Thyroid gland (tissue), 4 donors: ENCODE measurements around the gene CAMTA1. TPM values are rescaled to one million over a fixed set of nuclear protein-coding genes. Genes with fewer than 3 reads are reported as not detected.

Experiments used
- DNase-seq, 2 donors: peaks; one replicate each; pipeline ENCODE4 v3.0.0-alpha.2; 2019
- H3K27ac ChIP-seq, 3 donors: fragments of 200-600 bp; sonication (generic); 1 replicate in 2 of 3; 2 replicates in 1 of 3; pipeline ENCODE4 v1.5.1; 2016 to 2019; ENCODE audit warnings: mild to moderate bottlenecking in 1 of 3, moderate library complexity in 1 of 3
- H3K27me3 ChIP-seq: fragments of 200-600 bp; sonication (generic); one replicate; pipeline ENCODE4 v1.5.1; 2019
- H3K36me3 ChIP-seq, 2 donors: fragments of 200-600 bp; sonication (generic); one replicate each; pipeline ENCODE4 v1.5.1; 2016 to 2019
- H3K4me1 ChIP-seq, 2 donors: fragments of 200-600 bp; sonication (generic); one replicate each; pipeline ENCODE4 v1.5.1; 2017 to 2019
- H3K4me3 ChIP-seq, 3 donors: fragments of 200-600 bp; sonication (generic); replicated peaks in 1 of 3; 1 replicate in 2 of 3; 2 replicates in 1 of 3; pipeline ENCODE4 v1.5.1; 2016; ENCODE audit warnings: mild to moderate bottlenecking in 1 of 3
- H3K9me3 ChIP-seq: fragments of 200-600 bp; sonication (generic); one replicate; pipeline ENCODE4 v1.5.1; 2017
- POLR2A ChIP-seq, 2 donors: fragments of 450-650 bp; IDR thresholded peaks; one replicate each; pipeline ENCODE4 v1.6.1; 2017; ENCODE audit warnings: antibody characterized with exemption in 2 of 2, mild to moderate bottlenecking in 2 of 2, moderate library complexity in 1 of 2
- WGBS, 2 donors: methylation state at CpG; one replicate each; pipeline ENCODE4 v1.1.5; 2017; 5-methylcytosine and 5-hydroxymethylcytosine counted together
- intact Hi-C: fragments of 100-400 bp; cut with DNase I; formaldehyde crosslinking; loops from one replicate; pipeline ENCODE4 v1.15.1; 2023
- total RNA-seq, 4 donors: library from RNA; depleted of rRNA; stranded (reverse); fragments of >200 nt; gene quantifications; one replicate each; pipeline ENCODE4 v1.2.3, GENCODE V29; 2016
- TF ChIP-seq, protein P1 (sequence below), 6 experiments: fragments of 200-600 bp in 3 of 6; fragments of 450-650 bp in 3 of 6; sonication (generic) in 3 of 6; IDR thresholded peaks; one replicate each; pipeline ENCODE4 v1.5.1; 2016 to 2019; ENCODE audit warnings: antibody characterized with exemption in 6 of 6, mild to moderate bottlenecking in 2 of 6, inconsistent platforms in 1 of 6, moderate library complexity in 1 of 6

Gene CAMTA1
- total RNA-seq, 4 donors from 2014 or later = 63.9 to 124 (median 101) TPM

DNA sequence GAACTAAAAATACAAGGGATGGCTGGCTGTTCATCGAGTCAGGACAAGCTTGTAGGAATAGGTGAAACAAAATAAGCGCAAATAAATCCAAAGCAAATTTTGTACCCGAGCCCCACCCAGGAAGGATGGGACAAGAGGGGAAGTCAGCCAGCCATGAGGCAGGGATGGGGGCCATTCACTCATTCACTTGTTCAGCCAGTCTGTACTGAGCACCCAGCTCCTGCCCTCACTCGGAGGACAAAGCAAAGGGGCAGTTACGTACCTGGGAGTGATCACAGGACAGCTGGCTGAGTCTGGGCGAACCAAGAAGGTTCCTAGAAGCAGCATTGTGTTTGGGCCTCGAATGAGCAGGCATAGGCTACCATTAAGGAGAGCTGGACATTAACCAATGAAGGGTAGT is 891.9 kb downstream of the CAMTA1 start:
- WGBS, 2 donors = 91 to 92% methylated on average over 7 of the region's 7 CpGs
- H3K27me3 ChIP-seq = no peaks in the 10 kb centered on the region
- H3K36me3 ChIP-seq = no peaks in the 10 kb centered on the region
- intact Hi-C loops = no loop called here
- TF ChIP-seq, protein P1, sequence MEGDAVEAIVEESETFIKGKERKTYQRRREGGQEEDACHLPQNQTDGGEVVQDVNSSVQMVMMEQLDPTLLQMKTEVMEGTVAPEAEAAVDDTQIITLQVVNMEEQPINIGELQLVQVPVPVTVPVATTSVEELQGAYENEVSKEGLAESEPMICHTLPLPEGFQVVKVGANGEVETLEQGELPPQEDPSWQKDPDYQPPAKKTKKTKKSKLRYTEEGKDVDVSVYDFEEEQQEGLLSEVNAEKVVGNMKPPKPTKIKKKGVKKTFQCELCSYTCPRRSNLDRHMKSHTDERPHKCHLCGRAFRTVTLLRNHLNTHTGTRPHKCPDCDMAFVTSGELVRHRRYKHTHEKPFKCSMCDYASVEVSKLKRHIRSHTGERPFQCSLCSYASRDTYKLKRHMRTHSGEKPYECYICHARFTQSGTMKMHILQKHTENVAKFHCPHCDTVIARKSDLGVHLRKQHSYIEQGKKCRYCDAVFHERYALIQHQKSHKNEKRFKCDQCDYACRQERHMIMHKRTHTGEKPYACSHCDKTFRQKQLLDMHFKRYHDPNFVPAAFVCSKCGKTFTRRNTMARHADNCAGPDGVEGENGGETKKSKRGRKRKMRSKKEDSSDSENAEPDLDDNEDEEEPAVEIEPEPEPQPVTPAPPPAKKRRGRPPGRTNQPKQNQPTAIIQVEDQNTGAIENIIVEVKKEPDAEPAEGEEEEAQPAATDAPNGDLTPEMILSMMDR (IDR thresholded peaks at IDR 0.05) = no peak
- no peak overlapping the region for H3K4me3 ChIP-seq
- DNase-seq = no peak
- peaks cover 3 to 4% of the 10 kb centered on the region in 2 donors for H3K4me1 ChIP-seq
- H3K9me3 ChIP-seq = no peaks in the 10 kb centered on the region
- H3K27ac ChIP-seq = no peak overlapping the region

DNA sequence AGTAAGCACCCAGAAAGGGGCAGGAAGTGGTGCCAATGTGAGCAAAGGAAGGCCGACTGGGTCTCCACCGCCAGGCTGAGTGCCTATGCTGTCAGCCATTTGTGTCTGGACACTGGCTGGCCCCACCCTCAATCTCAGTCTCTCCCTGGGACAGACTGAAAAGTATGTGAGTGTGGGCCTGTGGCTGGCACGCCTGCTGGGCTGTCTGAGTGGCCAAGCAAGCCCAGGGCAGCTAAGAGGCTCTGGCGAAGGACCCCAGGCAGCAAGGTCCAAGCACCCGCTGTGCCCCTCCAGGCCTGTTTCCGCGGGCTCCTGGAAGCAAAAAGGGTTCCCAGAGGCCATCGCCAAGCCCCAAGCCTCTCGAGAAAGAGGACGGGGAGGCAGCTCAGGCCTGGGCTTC is 892.6 kb downstream of the CAMTA1 start:
- Histone ChIP-seq H3K4me3 (no peak overlapping the region), H3K27ac (no peak overlapping the region), H3K4me1 (peaks cover 3 to 4% of the 10 kb centered on the region in 2 donors), H3K9me3 (no peaks in the 10 kb centered on the region), H3K27me3 (no peaks in the 10 kb centered on the region), H3K36me3 (no peaks in the 10 kb centered on the region)
- TF ChIP-seq, protein P1 (IDR thresholded peaks at IDR 0.05) = no peak
- no peak for TF ChIP-seq POLR2A (IDR thresholded peaks at IDR 0.05)
- WGBS, 2 donors = 76 to 79% methylated on average over 6 to 8 of the region's 10 CpGs
- intact Hi-C loops = no loop called here
- no peak for DNase-seq

DNA sequence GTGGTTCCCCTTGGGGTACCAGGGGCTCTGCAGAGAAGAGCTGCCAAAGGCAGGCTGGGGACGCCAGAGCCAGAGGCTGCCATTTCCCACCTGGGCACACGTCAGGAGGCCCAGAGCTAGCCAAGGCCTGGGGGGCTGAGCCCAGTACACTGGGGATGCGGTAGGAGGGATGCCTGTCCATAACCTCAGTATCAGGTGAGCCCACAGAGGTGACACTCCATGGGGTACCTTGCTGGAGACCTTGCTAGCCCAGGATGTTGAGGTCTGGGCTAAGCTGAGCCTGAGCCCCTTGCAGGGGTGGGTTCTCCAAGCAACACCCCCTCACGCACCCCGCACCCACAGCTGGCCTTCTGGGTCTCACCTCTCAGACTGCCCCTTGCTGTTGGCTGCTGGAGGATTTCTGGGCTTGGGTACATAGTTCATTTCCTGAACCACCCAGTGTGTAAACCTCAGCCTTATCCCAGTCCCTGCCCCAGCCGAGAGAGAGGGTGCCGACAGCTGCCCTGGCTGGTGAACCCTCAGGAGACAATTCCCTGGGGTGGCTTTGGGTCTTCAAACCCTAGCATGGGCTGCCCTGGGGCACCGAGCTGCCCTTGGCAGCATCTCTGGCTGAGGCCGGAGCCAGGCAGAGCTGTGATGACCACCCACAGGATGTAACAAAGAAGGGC is 893.4 kb downstream of the CAMTA1 start:
- Histone ChIP-seq H3K36me3 (no peaks in the 10 kb centered on the region), H3K9me3 (no peaks in the 10 kb centered on the region), H3K4me3 (no peak overlapping the region), H3K27ac (no peak overlapping the region), H3K27me3 (no peaks in the 10 kb centered on the region), H3K4me1 (peaks cover 3 to 4% of the 10 kb centered on the region in 2 donors)
- intact Hi-C loops = no loop called here
- 88 to 89% methylated on average over 5 to 7 of the region's 9 CpGs for WGBS, 2 donors
- no peak for TF ChIP-seq POLR2A (IDR thresholded peaks at IDR 0.05)
- TF ChIP-seq, protein P1 (IDR thresholded peaks at IDR 0.05) = no peak
- no peak for DNase-seq

DNA sequence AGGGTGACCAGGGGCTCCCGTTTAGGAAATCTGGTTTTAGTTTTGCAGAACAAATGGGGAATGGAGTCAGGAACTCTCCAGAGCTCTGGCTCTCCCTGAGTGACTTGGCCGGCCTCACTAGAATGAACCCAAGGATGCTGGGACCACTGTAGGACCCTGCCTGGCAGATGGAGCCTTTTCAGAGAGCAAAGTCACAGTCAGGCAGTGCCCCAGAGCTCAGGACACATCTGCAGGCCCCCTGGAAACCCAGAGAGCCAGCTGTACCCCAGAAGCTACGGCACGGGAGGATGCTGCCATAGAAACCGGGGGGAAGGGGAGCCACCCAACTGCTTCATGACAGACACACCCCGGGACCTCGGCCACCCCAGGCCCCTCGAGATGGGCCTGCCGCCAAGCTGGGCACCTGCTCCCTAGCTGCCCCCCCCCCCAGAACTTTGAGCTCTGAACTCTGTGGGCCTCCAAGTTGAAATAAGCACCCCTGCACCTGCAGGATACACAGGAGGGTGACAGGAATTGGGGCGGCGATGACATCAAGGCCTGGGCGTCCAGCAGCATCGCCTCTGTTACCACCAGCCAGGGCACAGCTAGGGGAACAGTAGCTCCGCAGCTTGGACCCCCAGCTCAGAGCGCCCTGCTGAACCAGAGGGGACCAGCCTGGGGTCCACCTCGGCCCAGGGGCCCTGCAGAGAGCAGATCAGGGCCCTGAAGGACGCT is 894.1 kb downstream of the CAMTA1 start:
- intact Hi-C loops = no loop called here

More for the DNA sequence above, 894.1 kb downstream of the CAMTA1 start:
- WGBS, 2 donors = 80 to 85% methylated on average over 10 to 14 of the region's 17 CpGs
- Histone ChIP-seq H3K4me3 (peak overlapping the region in 1 of 3 donors; percentile 40), H3K4me1 (peaks cover 3 to 4% of the 10 kb centered on the region in 2 donors), H3K27me3 (no peaks in the 10 kb centered on the region), H3K9me3 (no peaks in the 10 kb centered on the region), H3K27ac (no peak overlapping the region), H3K36me3 (no peaks in the 10 kb centered on the region)
- TF ChIP-seq, protein P1 (IDR thresholded peaks at IDR 0.05) = no peak
- TF ChIP-seq POLR2A (IDR thresholded peaks at IDR 0.05) = no peak
- no peak for DNase-seq
